ENCODE results near the gene EPOP. TPM values are rescaled to one million over a fixed set of nuclear protein-coding genes. Genes with fewer than 3 reads are reported as not detected.
"Not testable (repeated sequence)": the region's sequence is repeated elsewhere in the genome, so short reads cannot be mapped to it uniquely, and the experiment has no call there.

The EPOP gene
- total and polyA plus RNA-seq, 7 donors = 0.21 to 1.2 (median 0.50) TPM

DNA sequence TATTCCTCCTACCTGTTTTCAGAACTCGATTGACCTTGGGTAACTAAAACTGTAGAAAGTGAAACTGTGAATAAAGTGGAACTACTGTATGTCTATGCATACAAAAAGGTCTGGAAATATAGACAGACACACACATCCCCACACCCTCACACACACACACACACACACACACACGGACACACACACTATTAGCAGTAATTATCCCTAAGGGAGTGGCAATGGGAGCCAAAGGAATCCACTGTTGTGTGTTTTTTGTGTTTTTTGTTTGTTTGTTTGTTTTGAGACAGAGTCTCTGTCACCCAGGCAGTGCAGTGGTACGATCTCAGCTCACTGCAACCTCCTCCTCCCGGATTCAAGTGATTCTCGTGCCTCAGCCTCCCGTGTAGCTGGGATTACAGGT, 42.4 kb downstream of the EPOP start:
- DNase-seq (no peak), ATAC-seq (no peak)
- Histone ChIP-seq H3K9me3 (no peaks in the 10 kb centered on the region), H3K27ac (no peak overlapping the region), H3K4me1 (no peaks in the 10 kb centered on the region), H3K4me3 (no peak overlapping the region), H3K36me3 (ENCODE audit: insufficient read depth in 1 of 2, low read depth in 1 of 2) (no peaks in the 10 kb centered on the region), H3K27me3 (ENCODE audit: insufficient read depth in 3 of 3, low read length in 2 of 3) (peaks cover 0 to 5% (median 2%) of the 10 kb centered on the region in 3 donors)
- intact Hi-C loops (cut with DNase I) = no loop called here
- WGBS, 3 donors = 73 to 78% (median 76%) methylated on average over 6 of the region's 6 CpGs
- TF ChIP-seq, protein P1, sequence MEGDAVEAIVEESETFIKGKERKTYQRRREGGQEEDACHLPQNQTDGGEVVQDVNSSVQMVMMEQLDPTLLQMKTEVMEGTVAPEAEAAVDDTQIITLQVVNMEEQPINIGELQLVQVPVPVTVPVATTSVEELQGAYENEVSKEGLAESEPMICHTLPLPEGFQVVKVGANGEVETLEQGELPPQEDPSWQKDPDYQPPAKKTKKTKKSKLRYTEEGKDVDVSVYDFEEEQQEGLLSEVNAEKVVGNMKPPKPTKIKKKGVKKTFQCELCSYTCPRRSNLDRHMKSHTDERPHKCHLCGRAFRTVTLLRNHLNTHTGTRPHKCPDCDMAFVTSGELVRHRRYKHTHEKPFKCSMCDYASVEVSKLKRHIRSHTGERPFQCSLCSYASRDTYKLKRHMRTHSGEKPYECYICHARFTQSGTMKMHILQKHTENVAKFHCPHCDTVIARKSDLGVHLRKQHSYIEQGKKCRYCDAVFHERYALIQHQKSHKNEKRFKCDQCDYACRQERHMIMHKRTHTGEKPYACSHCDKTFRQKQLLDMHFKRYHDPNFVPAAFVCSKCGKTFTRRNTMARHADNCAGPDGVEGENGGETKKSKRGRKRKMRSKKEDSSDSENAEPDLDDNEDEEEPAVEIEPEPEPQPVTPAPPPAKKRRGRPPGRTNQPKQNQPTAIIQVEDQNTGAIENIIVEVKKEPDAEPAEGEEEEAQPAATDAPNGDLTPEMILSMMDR (IDR thresholded peaks at IDR 0.05) = no peak

DNA sequence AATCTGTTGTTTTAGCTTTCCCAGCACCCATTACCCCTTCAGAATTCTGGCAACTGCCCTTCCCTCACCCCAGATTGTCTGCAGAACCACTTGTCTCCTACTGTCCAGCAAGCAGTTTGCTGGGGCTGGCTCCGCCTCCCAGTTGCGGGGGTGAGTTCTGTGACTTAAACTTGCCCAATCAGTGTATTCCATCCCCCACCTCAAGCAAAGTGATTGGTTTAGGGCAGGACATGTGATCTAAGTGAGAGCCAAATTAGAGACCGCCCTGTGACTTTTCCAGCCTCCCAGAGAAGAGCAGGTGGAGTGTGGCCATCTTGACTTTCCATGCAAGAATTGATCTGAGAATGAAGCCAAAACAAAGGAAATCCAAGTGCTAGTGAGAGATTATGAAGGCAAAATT, 46.3 kb downstream of the EPOP start:
- no peaks in the 10 kb centered on the region for H3K9me3 ChIP-seq
- intact Hi-C loops (cut with DNase I) = no loop called here
- WGBS, 3 donors = 60 to 89% (median 70%) methylated on average over 3 of the region's 3 CpGs
- H3K4me3 ChIP-seq = no peak overlapping the region
- DNase-seq (no peak), ATAC-seq (no peak)
- peaks cover 0 to 3% (median 2%) of the 10 kb centered on the region in 3 donors for H3K27me3 ChIP-seq (ENCODE audit: insufficient read depth in 3 of 3, low read length in 2 of 3)
- TF ChIP-seq, protein P1 (IDR thresholded peaks at IDR 0.05) = no peak
- no peaks in the 10 kb centered on the region for H3K36me3 ChIP-seq (ENCODE audit: insufficient read depth in 1 of 2, low read depth in 1 of 2)
- H3K27ac ChIP-seq = no peak overlapping the region
- no peaks in the 10 kb centered on the region for H3K4me1 ChIP-seq

DNA sequence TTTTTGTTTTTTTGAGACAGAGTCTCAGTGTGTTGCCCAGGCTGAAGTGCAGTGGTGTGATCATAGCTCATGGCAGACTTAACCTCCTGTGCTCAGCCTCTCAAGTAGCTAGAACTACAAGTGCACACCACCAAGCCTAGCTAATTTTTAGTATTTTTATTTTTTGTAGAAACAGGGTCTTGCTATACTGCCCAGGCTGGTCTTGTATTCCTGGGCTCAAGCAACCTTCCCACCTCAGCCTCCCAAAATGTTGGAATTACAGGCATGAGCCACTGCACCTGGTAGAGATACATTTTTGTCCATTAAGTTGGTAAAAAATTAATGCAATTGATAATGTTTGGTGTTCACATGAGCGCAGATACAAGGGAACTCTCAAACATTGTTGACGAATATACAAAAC, 46.8 kb downstream of the EPOP start:
- intact Hi-C loops (cut with DNase I) = no loop called here

DNA sequence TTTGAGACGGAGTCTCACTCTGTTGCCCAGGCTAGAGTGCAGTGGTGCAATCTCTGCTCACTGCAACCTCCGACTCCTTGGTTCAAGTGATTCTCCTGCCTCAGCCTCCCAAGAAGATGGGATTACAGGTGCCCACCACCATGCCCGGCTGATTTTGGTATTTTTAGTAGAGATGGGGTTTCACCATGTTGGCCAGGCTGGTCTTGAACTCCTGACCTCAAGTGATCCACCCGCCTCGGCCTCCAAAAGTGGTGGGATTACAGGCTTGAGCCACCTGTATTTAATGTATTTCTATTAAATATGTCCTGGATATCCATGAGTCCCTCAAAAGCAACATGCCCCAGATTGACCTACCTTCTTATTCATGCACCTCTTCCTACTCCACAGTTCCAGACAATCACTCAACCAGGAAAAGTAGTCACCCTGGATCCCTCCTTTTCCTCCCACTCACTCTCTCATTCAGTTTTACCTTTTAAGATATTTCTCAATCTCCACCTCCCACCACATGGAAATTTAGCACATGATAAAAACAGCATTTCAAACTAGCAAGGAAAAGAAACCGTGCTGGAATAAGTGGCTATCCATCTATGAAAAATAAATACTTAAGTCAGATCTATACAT, 48.0 kb downstream of the EPOP start:
- H3K36me3 ChIP-seq (ENCODE audit: insufficient read depth in 1 of 2, low read depth in 1 of 2); H3K4me3 ChIP-seq; H3K27ac ChIP-seq; DNase-seq; ATAC-seq; H3K9me3 ChIP-seq; H3K4me1 ChIP-seq; intact Hi-C loops (cut with DNase I): not testable (repeated sequence)
- peaks cover 0 to 14% (median 2%) of the 10 kb centered on the region in 3 donors for H3K27me3 ChIP-seq (ENCODE audit: insufficient read depth in 3 of 3, low read length in 2 of 3)
- WGBS, 3 donors = 77 to 83% (median 77%) methylated on average over 6 of the region's 6 CpGs

More for the DNA sequence above, 46.8 kb downstream of the EPOP start:
- Histone ChIP-seq H3K27me3 (ENCODE audit: insufficient read depth in 3 of 3, low read length in 2 of 3) (peaks cover 0 to 4% (median 2%) of the 10 kb centered on the region in 3 donors), H3K9me3 (no peaks in the 10 kb centered on the region), H3K27ac (no peak overlapping the region), H3K4me1 (no peaks in the 10 kb centered on the region), H3K36me3 (ENCODE audit: insufficient read depth in 1 of 2, low read depth in 1 of 2) (no peaks in the 10 kb centered on the region), H3K4me3 (no peak overlapping the region)
- ATAC-seq = no peak
- WGBS, 3 donors = 84 to 93% (median 92%) methylated on average over 2 of the region's 2 CpGs
- DNase-seq = no peak
- TF ChIP-seq, protein P1 (IDR thresholded peaks at IDR 0.05) = no peak

DNA sequence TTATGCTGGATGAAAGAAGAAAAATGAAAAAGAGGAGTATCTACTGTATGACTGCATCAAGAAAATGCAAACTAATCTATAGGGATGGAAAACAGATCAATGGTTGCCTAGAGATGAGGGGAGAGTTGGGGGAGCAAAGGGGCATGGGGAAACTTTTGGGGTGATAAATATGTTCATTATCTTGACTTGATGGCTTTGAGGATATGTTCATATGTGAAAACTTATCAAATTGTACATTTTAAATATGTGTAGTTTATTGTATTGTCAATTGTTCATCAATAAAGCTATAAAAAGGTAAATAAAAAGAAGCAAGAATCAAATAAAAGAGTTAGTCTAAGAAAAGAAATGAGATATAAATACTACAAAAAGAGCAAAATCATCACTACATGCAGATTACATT, 49.3 kb downstream of the EPOP start:
- Histone ChIP-seq H3K36me3 (ENCODE audit: insufficient read depth in 1 of 2, low read depth in 1 of 2) (no peaks in the 10 kb centered on the region), H3K4me3 (no peak overlapping the region), H3K27ac (no peak overlapping the region), H3K9me3 (no peaks in the 10 kb centered on the region), H3K4me1 (no peaks in the 10 kb centered on the region), H3K27me3 (ENCODE audit: insufficient read depth in 3 of 3, low read length in 2 of 3) (peaks cover 0 to 20% (median 2%) of the 10 kb centered on the region in 3 donors)
- TF ChIP-seq, protein P1 (IDR thresholded peaks at IDR 0.05) = no peak
- no peak for ATAC-seq
- intact Hi-C loops (cut with DNase I) = no loop called here
- DNase-seq = no peak

DNA sequence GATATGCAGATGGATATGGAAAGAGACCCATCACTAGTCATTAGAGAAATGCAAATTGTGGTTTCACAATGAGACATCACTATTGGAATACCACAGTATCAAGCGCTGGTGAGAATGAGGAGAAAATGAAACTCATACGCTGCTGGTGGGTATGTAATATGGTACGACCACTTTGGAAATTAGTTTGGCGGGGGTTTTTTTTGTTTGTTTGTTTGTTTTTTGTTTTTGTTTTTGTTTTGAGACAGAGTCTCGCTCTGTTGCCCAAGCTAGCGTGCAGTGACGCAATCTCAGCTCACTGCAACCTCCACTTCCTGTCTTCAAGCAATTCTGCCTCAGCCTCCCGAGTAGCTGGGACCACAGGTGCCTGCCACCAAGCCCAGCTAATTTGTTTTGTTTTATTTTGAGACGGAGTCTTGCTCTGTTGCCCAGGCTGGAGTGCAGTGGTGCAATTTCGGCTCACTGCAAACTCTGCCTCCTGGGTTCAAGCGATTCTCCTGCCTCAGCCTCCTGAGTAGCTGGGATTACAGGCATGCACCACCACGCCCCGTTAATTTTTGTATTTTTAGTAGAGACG, 49.9 kb downstream of the EPOP start:
- peaks cover 0 to 22% (median 2%) of the 10 kb centered on the region in 3 donors for H3K27me3 ChIP-seq (ENCODE audit: insufficient read depth in 3 of 3, low read length in 2 of 3)
- H3K27ac ChIP-seq = not testable (repeated sequence)
- 75 to 80% (median 76%) methylated on average over 14 of the region's 14 CpGs for WGBS, 3 donors

More for the DNA sequence above, 49.9 kb downstream of the EPOP start:
- intact Hi-C loops (cut with DNase I); H3K4me3 ChIP-seq; H3K4me1 ChIP-seq; ATAC-seq; H3K36me3 ChIP-seq (ENCODE audit: insufficient read depth in 1 of 2, low read depth in 1 of 2); H3K9me3 ChIP-seq; DNase-seq: not testable (repeated sequence)

All from psoas muscle (tissue), 8 donors.